ENCODE data around the gene PTPRE.

PTPRE gene

GRCh38 chr10:127998501-127999144 is 91.7 kb downstream of the PTPRE start:
- no peak overlapping the region for H3K27ac ChIP-seq
- no peak for TF ChIP-seq ZFX (IDR thresholded peaks at IDR 0.05)
- TF ChIP-seq, protein P1, sequence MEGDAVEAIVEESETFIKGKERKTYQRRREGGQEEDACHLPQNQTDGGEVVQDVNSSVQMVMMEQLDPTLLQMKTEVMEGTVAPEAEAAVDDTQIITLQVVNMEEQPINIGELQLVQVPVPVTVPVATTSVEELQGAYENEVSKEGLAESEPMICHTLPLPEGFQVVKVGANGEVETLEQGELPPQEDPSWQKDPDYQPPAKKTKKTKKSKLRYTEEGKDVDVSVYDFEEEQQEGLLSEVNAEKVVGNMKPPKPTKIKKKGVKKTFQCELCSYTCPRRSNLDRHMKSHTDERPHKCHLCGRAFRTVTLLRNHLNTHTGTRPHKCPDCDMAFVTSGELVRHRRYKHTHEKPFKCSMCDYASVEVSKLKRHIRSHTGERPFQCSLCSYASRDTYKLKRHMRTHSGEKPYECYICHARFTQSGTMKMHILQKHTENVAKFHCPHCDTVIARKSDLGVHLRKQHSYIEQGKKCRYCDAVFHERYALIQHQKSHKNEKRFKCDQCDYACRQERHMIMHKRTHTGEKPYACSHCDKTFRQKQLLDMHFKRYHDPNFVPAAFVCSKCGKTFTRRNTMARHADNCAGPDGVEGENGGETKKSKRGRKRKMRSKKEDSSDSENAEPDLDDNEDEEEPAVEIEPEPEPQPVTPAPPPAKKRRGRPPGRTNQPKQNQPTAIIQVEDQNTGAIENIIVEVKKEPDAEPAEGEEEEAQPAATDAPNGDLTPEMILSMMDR (conservative IDR thresholded peaks at IDR 0.05): no peak

- H3K27ac ChIP-seq: no peak overlapping the region
- TF ChIP-seq, protein P1 (conservative IDR thresholded peaks at IDR 0.05): no peak
- TF ChIP-seq ZFX (IDR thresholded peaks at IDR 0.05): no peak
These were observed 92.6 kb downstream of the PTPRE start for GRCh38 chr10:127999297-128000129.

GRCh38 chr10:128000471-128001362 is 93.8 kb downstream of the PTPRE start:
- no peak overlapping the region for H3K27ac ChIP-seq
- no peak for TF ChIP-seq ZFX (IDR thresholded peaks at IDR 0.05)
- TF ChIP-seq, protein P1 (conservative IDR thresholded peaks at IDR 0.05): no peak

- no peak overlapping the region for H3K27ac ChIP-seq
- no peak for TF ChIP-seq ZFX (IDR thresholded peaks at IDR 0.05)
- TF ChIP-seq, protein P1 (conservative IDR thresholded peaks at IDR 0.05): no peak
These were observed 94.5 kb downstream of the PTPRE start for GRCh38 chr10:128001363-128001745.

- H3K27ac ChIP-seq: no peak overlapping the region
- no peak for TF ChIP-seq ZFX (IDR thresholded peaks at IDR 0.05)
- TF ChIP-seq, protein P1 (conservative IDR thresholded peaks at IDR 0.05): no peak
These were observed 94.9 kb downstream of the PTPRE start for GRCh38 chr10:128001849-128002248.

DNA sequence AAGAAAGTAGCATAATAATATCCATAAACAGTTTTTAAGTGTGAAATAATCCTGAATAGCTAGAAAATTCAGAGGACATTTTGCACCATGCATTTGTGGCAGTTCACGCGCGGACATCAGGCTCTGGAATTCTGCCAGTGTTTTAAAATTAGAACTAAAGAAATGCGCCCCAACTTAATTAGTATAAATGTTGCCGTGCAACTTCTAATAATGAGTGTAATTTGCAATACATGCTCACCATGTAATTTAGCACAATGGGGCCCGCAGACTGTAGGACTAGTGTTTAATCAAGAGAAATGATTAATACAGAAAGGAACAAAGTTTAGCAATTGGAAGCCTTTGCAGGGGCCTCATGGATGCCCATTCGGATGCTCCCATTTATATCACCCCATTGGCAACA is 96.6 kb downstream of the PTPRE start:
- H3K27ac ChIP-seq: no peak overlapping the region
- TF ChIP-seq ZFX (IDR thresholded peaks at IDR 0.05): no peak
- TF ChIP-seq, protein P1 (conservative IDR thresholded peaks at IDR 0.05): no peak

All from C4-2B (cell line).